Measurements from ENCODE around the gene ITGA4. TPM values are rescaled to one million over a fixed set of nuclear protein-coding genes. Genes with fewer than 3 reads are reported as not detected.

The ITGA4 gene
- total and polyA plus RNA-seq, 2 donors (not counting 1 experiment from before 2014, with no cell fraction given), result 69.2 to 169 TPM

DNA sequence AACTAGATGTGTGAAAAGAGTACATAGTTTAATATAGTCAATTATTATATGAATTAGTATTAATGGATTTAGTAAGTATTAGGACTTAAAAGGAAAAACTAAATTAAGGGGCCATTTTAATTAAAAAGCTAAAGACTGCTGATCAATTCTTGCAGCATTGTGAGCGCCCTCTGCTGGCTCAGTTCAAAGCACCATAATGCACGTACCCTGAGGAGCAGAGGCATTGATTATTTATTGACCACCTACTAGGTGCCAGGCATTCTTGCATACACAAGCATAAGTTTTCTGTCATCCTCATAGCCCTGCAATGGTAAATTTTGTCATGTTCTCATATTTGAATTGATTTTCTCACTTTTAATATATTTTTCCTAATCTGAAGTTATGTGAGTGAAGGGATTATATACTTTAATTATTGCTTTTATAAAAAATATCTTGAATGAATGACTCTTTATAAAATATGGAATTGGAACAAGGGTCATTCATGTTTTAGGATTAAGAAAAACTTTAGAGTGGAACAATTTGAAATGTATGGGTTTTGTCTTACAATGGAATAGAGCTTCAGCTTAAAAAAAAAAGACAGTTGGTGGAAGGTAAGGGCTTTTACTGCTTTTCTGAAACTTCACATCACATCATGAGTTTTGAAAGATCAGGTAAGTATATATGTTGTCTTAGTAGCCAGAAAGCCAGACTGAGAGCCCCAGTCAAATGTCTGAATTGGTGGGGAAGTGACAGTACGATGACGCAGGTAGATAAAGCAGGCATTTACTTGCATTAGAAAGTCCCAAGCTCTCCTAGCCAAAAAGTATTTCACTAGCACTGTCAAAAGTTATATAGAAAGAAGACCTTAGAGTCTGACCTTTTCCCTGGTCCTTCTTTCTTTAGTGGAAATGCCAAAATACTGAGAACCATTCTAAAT lies 9.7 kb downstream of the ITGA4 start:
- peaks cover 22% of the 10 kb centered on the region for H4K20me1 ChIP-seq (ENCODE audit: control insufficient read depth, insufficient read depth, low read length, poor library complexity, severe bottlenecking)
- ChIA-PET CTCF (interaction anchor here (0.6 to 4.2 kb wide), 63 partner anchors 10 to 487 kb away, joined by 3 to 117 read pairs (median 4); partner anchors contain the start of genes ITGA4 and UBE2E3), POLR2A (interaction anchor here (1.0 to 1.9 kb wide), 2 partner anchors 10 to 164 kb away, joined by 4 to 8 read pairs; partner anchors contain the start of gene ITGA4)
- DNase-seq (peak; percentile 84), ATAC-seq (ENCODE audit: low read depth) (peak; percentile 52)
- TF ChIP-seq EZH2 (IDR thresholded peaks at IDR 0.05; ENCODE audit: borderline replicate concordance, insufficient read depth, low read depth, low read length, poor library complexity, severe bottlenecking), result no peak
- TF ChIP-seq, protein P1, sequence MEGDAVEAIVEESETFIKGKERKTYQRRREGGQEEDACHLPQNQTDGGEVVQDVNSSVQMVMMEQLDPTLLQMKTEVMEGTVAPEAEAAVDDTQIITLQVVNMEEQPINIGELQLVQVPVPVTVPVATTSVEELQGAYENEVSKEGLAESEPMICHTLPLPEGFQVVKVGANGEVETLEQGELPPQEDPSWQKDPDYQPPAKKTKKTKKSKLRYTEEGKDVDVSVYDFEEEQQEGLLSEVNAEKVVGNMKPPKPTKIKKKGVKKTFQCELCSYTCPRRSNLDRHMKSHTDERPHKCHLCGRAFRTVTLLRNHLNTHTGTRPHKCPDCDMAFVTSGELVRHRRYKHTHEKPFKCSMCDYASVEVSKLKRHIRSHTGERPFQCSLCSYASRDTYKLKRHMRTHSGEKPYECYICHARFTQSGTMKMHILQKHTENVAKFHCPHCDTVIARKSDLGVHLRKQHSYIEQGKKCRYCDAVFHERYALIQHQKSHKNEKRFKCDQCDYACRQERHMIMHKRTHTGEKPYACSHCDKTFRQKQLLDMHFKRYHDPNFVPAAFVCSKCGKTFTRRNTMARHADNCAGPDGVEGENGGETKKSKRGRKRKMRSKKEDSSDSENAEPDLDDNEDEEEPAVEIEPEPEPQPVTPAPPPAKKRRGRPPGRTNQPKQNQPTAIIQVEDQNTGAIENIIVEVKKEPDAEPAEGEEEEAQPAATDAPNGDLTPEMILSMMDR (IDR thresholded peaks at IDR 0.05), result peak; percentile 91
- peaks cover 56 to 81% of the 10 kb centered on the region in 2 donors for H3K4me1 ChIP-seq (ENCODE audit: control insufficient read depth in 2 of 2, insufficient read depth in 2 of 2, low read length in 2 of 2)
- H3K4me2 ChIP-seq (replicated peaks; ENCODE audit: low read depth, low read length, poor library complexity, severe bottlenecking), result peak overlapping the region; percentile 22
- intact Hi-C loops (cut with micrococcal nuclease), result loop anchor here (1.0 to 10.0 kb wide), 7 partner anchors 11 to 1340 kb away; partner anchors contain the start of gene ITPRID2
- H3K4me3 Mint-ChIP-seq, result no peak overlapping the region
- H3K4me3 ChIP-seq (ENCODE audit: control extremely low read depth in 1 of 5, extremely low read depth in 1 of 5, insufficient read depth in 1 of 5, low read depth in 2 of 5, low read length in 4 of 5), result no peak overlapping the region
- H3K36me3 ChIP-seq (replicated peaks in 1 of 2; ENCODE audit: control extremely low read depth in 1 of 2, control insufficient read depth in 1 of 2, extremely low read depth in 1 of 2, insufficient read depth in 2 of 2, low read length in 1 of 2), result peaks cover 4 to 62% of the 10 kb centered on the region in 2 experiments
- no peak overlapping the region for H3K27ac Mint-ChIP-seq
- no peaks in the 10 kb centered on the region for H3K27me3 ChIP-seq (replicated peaks in 1 of 4; ENCODE audit: control extremely low read depth in 1 of 4, control insufficient read depth in 3 of 4, insufficient read depth in 4 of 4, low read length in 3 of 4)
- H3K79me2 ChIP-seq (ENCODE audit: control insufficient read depth, insufficient read depth, low read length), result peaks cover 97% of the 10 kb centered on the region
- H2AFZ ChIP-seq (ENCODE audit: insufficient read depth, low read depth, low read length, poor library complexity, severe bottlenecking), result peak overlapping the region; percentile 2
- H3K27me3 Mint-ChIP-seq, result no peaks in the 10 kb centered on the region
- no peak overlapping the region for H3K9ac ChIP-seq (ENCODE audit: low read length)
- H3K9me3 Mint-ChIP-seq (ENCODE audit: insufficient read depth), result no peaks in the 10 kb centered on the region
- H3K9me3 ChIP-seq (ENCODE audit: control extremely low read depth in 1 of 3, control insufficient read depth in 2 of 3, insufficient read depth in 1 of 3, low read length in 2 of 3), result no peaks in the 10 kb centered on the region
- WGBS (ENCODE audit: insufficient coverage), result 0% methylated on average over 2 of the region's 4 CpGs
- H3K4me1 Mint-ChIP-seq, result peaks cover 87% of the 10 kb centered on the region
- H3K27ac ChIP-seq (ENCODE audit: low read length in 2 of 2), result peak overlapping the region in 1 of 2 donors; percentile 69

Measured in B cell (primary cell).